Kidney (tissue), 14 donors: ENCODE results near the gene PTX3. TPM values are rescaled to one million over a fixed set of nuclear protein-coding genes. Genes with fewer than 3 reads are reported as not detected.

ENCODE experiments used
- DNase-seq, 5 donors: peaks; one replicate each; pipeline ENCODE4 v3.0.0-alpha.2; 2013 to 2020
- FAIRE-seq: peaks from 2 replicates; lab custom pipeline; 2012; peaks lifted over from hg19 to GRCh38; lab: Jason Lieb, UNC
- H3K27ac ChIP-seq, 2 donors: one replicate each; pipeline ENCODE4 v1.7.0; 2013; ENCODE audit warnings: low read depth in 2 of 2, low read length in 2 of 2, inconsistent platforms in 1 of 2
- H3K27me3 ChIP-seq: one replicate; pipeline ENCODE4 v1.7.1; 2013; ENCODE audit warnings: low read length, inconsistent platforms; ENCODE audit not compliant: control insufficient read depth, insufficient read depth
- H3K36me3 ChIP-seq, 3 donors: one replicate each; pipeline versions ENCODE4 v1.7.0 to v1.7.1; 2013; ENCODE audit warnings: low read length in 3 of 3, control low read depth in 1 of 3, inconsistent platforms in 1 of 3; ENCODE audit not compliant: insufficient read depth in 3 of 3, control insufficient read depth in 2 of 3
- H3K4me1 ChIP-seq, 3 donors: one replicate each; pipeline versions ENCODE4 v1.7.0 to v1.7.1; 2013; ENCODE audit warnings: low read length in 3 of 3, inconsistent platforms in 1 of 3, low read depth in 1 of 3; ENCODE audit not compliant: control insufficient read depth in 2 of 3, insufficient read depth in 2 of 3
- H3K4me3 ChIP-seq, 3 donors: one replicate each; pipeline versions ENCODE4 v1.7.0 to v1.8.1; 2013; ENCODE audit warnings: low read length in 3 of 3, control low read depth in 1 of 3, inconsistent platforms in 1 of 3
- H3K9ac ChIP-seq, 3 donors: one replicate each; pipeline versions ENCODE4 v1.7.0 to v1.7.1; 2013; ENCODE audit warnings: low read length in 3 of 3, control low read depth in 1 of 3, inconsistent platforms in 1 of 3
- H3K9me3 ChIP-seq, 3 donors: one replicate each; pipeline versions ENCODE4 v1.7.0 to v1.7.1; 2013; ENCODE audit warnings: low read length in 3 of 3, control low read depth in 1 of 3, inconsistent platforms in 1 of 3; ENCODE audit not compliant: control insufficient read depth in 2 of 3, insufficient read depth in 1 of 3
- intact Hi-C: fragments of 100-400 bp; cut with DNase I; formaldehyde crosslinking; loops from one replicate; pipeline ENCODE4 v1.11.1; 2022
- polyA plus RNA-seq: library from polyadenylated mRNA; stranded (reverse); fragments of 350-450 nt; fragmentation: Illumina TruSeq; extraction: RNeasy Lipid Tissue Mini Kit (QIAGEN cat#74804); gene quantifications from one replicate; pipeline ENCODE4 v1.2.3, GENCODE V29; 2014; ENCODE audit warnings: low read depth, low replicate concordance; ENCODE audit not compliant: insufficient read depth
- total RNA-seq: library from RNA; stranded (reverse); fragmentation: NEBNext Ultra II Directional; extraction: Animal tissue kit (Norgen Biotek cat#: 25700); gene quantifications from one replicate; pipeline ENCODE4 v1.2.1, GENCODE V29; 2021
- TF ChIP-seq, protein P1 (sequence below): IDR thresholded peaks from 3 replicates; pipeline ENCODE4 v1.5.1; 2012; ENCODE audit warnings: mild to moderate bottlenecking, moderate library complexity, borderline replicate concordance; ENCODE audit not compliant: insufficient read depth; ENCODE audit errors: extremely low read depth
- donor health status: control.
- donor health status: control.
- donor health status: control.
- donor health status: control.
- donor health status: control.
- donor health status: DM: yes; HTN: yes; CAD: no.
- donor health status: Normal renal cell carcinoma (clear cell type).

The PTX3 gene
- total and polyA plus RNA-seq, 2 donors from 2014 or later, result 0.45 to 2.7 TPM

DNA sequence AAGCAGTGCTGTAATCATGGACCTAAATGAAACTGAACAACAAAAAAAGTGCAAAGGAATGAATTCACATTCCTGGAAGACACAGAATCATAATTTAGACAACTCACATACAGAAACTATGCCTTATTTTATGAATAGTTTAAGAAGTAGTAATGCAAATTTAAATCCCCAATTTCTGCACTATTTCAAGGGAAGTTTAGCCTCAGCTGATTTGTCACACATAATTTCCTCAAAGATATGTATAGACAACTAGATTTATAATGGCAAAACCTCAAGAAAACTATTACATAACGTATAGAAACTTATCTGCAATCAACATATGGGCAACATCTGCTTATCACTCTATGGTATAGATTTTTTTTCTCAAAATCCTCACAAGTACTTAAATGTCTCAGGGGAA is 7.8 kb upstream of the PTX3 start:
- Histone ChIP-seq H3K4me3 (no peak overlapping the region), H3K4me1 (no peaks in the 10 kb centered on the region), H3K36me3 (no peaks in the 10 kb centered on the region), H3K9ac (no peak overlapping the region), H3K9me3 (no peaks in the 10 kb centered on the region), H3K27me3 (no peaks in the 10 kb centered on the region), H3K27ac (no peak overlapping the region)
- DNase-seq (no peak), FAIRE-seq (no peak)
- TF ChIP-seq, protein P1, sequence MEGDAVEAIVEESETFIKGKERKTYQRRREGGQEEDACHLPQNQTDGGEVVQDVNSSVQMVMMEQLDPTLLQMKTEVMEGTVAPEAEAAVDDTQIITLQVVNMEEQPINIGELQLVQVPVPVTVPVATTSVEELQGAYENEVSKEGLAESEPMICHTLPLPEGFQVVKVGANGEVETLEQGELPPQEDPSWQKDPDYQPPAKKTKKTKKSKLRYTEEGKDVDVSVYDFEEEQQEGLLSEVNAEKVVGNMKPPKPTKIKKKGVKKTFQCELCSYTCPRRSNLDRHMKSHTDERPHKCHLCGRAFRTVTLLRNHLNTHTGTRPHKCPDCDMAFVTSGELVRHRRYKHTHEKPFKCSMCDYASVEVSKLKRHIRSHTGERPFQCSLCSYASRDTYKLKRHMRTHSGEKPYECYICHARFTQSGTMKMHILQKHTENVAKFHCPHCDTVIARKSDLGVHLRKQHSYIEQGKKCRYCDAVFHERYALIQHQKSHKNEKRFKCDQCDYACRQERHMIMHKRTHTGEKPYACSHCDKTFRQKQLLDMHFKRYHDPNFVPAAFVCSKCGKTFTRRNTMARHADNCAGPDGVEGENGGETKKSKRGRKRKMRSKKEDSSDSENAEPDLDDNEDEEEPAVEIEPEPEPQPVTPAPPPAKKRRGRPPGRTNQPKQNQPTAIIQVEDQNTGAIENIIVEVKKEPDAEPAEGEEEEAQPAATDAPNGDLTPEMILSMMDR, result no peak
- intact Hi-C loops, result no loop called here

DNA sequence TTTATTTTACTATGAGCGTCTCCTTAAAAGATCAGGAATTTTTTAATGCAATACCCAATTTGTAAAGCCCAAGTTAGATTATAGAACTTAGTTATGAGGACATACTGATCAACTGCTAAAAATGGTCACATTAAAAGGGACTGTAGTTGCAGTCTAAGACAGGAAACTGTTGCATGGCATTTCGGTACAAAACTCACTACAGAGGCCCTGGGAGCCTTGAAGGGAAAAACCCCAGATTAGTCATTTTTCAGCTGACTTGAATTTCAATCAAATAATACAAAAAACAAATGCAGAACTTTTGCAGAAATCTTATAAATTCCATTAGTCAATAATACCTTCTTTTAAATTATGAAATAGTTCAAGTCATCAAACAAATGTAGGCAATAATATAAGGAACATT is 6.9 kb upstream of the PTX3 start:
- no peak overlapping the region for H3K9ac ChIP-seq
- no peaks in the 10 kb centered on the region for H3K4me1 ChIP-seq
- no peak overlapping the region for H3K4me3 ChIP-seq
- H3K27ac ChIP-seq, result no peak overlapping the region
- DNase-seq, result no peak
- no peaks in the 10 kb centered on the region for H3K36me3 ChIP-seq
- TF ChIP-seq, protein P1, result no peak
- FAIRE-seq, result no peak
- H3K9me3 ChIP-seq, result no peaks in the 10 kb centered on the region
- intact Hi-C loops, result no loop called here
- no peaks in the 10 kb centered on the region for H3K27me3 ChIP-seq

GRCh38 chr3:157438194-157438730 is 1.6 kb downstream of the PTX3 start:
- H3K9ac ChIP-seq, result peak overlapping the region in 2 of 3 donors; percentile 34 to 38

More at GRCh38 chr3:157438194-157438730, 1.6 kb downstream of the PTX3 start:
- Histone ChIP-seq H3K9me3 (no peaks in the 10 kb centered on the region), H3K27me3 (no peaks in the 10 kb centered on the region), H3K4me3 (peak overlapping the region; percentile 49 to 74 (median 64)), H3K27ac (no peak overlapping the region), H3K4me1 (peaks cover 0 to 9% (median 3%) of the 10 kb centered on the region in 3 donors), H3K36me3 (no peaks in the 10 kb centered on the region)
- TF ChIP-seq, protein P1, result no peak
- FAIRE-seq (no peak), DNase-seq (peak; percentile 25 to 59 (median 32))
- intact Hi-C loops, result no loop called here
